ENCODE results near the gene EDEM3.
"Not testable (repeated sequence)": the region's sequence is repeated elsewhere in the genome, so short reads cannot be mapped to it uniquely, and the experiment has no call there.

The EDEM3 gene

DNA sequence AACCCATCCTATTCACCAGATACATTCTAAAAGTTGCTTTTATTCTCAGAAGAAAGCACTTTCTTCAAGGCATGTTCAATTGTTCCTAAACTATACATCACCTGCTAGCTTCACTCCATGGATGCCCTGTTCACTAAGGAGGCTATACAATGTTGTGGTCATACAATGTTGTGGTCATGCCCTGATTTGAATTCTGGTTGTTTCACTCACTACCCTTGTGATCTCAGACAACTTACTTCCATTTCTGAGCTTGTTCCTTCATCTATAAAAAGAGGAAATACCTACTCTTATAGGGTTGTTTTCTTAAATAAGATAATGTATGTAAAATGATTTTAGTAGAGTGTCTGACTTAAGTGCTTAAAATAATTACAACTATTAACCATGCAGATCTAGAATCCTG, 19.7 kb downstream of the EDEM3 start:
- no peak for DNase-seq

DNA sequence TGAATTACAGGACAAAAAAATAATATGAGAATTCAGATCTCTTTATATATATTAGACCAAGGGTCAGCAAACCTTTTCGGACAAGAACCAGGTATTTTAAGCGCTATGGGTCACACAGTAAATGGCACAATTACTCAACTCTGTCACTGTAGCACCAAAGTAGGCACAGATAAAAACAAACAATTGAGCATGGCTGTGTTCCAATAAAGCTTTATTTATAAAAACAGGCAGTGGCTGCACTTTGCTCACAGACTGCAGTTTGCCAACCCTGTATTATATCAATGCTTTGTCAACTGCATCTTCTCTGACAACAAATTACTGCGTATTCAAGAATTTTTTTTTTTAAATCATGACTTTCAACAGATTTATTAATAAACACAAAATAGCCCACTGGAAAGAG, 29.8 kb downstream of the EDEM3 start:
- no peak for DNase-seq

DNA sequence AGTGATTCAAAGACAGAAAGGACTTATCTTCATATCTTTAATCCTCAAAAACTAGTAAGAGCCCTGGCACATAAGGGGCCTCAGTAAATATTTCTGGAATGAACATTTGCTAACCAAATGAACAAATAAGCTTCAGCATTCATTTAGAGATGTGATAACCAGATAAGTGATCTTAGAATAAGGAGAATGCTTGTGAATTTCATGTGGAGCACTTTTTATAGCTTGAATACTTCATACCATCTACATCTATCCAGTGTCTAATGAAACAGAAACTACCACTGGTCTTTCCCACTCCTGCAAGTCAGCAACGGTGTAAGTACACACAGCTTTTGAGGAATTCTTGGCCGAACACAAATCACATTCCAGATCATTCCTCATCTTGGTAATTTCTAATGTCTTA, 38.5 kb downstream of the EDEM3 start:
- no peak for DNase-seq

DNA sequence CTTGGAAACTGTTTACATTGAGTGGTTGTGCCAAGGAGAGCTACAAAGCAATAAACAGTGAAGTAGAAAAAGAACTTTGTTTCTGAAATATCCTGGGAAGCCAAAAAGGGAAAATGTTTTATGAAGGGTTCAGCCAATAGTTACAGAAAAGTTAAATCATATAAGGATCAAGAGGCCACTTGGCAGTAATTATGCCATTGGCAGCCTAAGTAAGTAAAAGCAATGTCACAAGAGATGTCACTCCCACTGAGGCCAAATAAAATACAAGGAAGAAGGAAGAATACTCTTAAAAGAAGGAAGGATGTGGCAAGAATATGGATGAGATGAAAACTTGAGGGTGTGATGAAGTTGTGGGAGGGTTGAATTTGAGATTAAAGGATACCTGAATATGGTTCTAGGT, 45.2 kb downstream of the EDEM3 start:
- no peak for DNase-seq

DNA sequence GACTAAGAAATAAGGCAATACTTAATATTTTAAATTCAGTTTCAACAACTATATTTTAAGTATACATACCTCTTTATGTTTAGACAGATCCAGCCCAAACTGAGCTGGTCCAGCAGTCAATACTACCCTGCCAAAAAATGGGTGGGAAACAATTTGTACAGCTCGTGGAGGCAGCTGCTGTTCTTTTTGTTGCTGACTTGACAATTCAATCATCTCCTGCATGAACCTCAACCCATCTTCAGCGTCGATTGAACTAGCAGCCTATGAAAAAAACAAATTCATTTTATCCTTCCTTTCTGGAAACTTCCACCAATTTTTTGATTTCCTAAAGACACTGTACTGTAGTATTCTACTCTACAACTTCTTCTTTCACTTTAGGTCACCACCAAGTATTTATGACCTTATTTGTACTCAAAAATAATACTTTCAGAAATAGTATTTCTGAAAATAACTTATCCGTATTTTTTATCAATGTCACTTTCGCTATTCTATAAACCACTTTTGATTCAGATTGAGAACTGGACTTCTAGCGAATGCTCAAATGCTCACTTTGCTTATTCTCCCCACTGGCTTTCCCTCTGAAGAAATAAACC, 46.5 kb downstream of the EDEM3 start:
- no peak for DNase-seq

DNA sequence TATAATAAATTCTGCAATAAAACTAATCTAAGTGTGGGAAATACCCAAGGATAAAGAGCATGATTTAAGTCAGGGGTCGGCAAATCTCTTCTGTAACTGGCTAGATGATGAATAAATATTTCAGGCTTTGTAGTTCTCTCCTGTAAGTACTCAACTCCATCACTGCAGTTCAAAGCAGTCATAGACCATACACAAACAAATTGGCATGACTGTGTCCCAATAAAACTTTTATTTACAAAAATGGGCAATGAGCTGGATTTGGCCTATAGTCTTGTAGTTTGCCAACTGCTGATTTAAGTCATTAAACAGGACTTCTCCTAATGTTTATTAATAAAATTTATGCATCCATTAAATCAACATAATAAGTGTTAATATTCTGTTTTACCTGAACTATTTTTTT, 49.4 kb downstream of the EDEM3 start:
- no peak for DNase-seq

DNA sequence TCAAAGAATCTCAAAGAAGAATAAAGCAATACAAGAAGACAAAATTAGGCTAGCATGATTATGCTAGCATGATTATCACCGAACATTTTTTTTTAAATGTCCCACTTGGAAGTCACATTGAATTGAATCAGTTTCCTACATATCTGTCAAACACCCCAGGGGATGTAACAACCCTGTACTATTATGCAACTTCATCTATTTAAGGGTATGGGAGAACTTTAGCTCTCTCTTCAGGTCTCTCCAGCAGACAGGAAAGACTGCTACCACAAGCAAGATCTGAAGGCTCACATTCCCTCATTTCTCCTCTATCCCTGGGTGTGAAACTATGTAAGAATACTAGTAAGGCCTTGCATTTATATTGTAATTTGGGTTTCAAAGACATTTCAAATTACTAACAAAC, 52.8 kb downstream of the EDEM3 start:
- no peak for DNase-seq

- DNase-seq = no peak
Measured at GRCh38 chr1:184698969-184699368, 55.7 kb downstream of the EDEM3 start.

DNA sequence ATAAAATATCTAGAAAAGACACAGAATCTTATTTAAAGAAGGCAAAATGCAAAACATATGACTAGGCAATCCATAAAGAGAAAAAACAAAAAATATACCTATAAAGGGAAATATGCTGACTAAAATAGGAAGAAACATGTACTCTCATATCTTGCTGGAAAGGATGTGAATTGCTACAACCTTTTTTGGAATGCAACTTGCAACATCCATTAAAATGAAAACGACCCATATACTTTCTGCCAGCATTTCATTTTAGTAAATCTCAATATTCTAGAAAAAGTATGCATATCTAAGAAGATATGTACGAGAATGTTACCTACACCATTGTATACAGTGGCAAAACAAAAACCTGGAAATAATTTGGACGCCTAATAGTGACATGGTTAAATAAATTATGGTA, 56.6 kb downstream of the EDEM3 start:
- DNase-seq = no peak

DNA sequence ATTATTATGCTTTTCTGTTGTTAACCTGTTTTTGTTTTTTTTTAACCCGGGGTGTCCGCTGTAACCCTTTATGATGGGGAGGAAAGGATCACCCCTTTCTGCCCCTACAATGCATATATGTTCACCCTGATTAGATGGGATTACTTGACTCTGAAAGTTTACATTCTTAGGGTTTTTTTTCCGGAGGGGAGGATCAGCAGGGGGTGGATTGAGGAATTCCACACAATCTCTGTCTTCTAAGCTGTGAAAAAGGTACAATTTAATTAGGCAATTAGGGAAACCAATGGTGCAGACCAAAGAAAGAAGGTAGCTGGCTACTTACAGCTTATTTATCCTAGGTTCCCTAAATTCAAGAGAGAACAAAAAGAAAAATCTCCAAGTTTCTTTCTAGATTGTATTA, 58.3 kb downstream of the EDEM3 start:
- DNase-seq = no peak

- no peak for DNase-seq
Measured at GRCh38 chr1:184695023-184695422, 59.6 kb downstream of the EDEM3 start.

DNA sequence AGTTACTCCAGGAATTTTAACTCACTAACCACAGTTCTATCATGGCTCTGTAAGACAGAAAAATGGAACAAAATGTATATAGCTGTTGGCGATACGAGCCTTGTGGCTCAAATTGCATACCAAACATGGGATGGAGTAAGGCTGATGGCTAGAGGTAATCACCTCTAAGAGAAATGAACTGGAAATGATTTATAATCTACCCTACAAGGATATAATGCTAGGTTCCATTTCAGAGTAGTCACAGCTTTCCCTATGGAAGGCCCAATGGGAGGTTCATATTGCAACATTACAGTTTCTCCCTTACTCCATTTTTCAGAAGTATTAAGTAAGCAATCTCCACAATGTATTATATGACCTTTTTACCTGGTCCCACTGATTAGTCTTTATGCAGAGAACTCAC, 61.6 kb downstream of the EDEM3 start:
- no peak for DNase-seq

DNA sequence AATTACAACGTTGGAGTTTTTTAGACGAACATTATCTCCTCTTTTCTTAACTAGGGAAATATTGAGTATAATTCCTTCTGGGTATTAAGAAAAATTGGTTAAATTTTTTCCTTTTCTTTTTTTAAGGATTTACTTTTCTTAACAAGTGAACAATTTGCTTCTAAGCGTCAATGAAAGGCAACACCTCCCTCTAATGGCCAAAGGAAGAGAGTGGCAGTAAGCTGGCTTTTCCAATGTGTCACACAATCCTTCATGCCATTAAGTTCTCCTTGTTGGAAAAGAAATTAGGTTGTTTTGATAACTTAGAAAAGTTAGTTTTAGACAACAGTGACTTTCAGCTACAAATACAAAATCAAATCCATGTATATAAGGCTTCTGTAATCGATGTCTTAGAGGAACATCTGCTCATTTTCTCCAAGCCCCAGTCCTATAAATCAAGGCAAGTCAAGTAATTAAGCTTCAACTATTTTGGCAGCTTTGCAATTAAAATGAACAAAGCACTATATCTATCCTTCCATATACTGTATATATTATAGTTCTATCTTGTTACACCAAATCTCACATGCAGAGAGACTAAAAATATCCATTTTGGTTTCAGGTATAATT, 62.8 kb downstream of the EDEM3 start:
- no peak for DNase-seq

DNA sequence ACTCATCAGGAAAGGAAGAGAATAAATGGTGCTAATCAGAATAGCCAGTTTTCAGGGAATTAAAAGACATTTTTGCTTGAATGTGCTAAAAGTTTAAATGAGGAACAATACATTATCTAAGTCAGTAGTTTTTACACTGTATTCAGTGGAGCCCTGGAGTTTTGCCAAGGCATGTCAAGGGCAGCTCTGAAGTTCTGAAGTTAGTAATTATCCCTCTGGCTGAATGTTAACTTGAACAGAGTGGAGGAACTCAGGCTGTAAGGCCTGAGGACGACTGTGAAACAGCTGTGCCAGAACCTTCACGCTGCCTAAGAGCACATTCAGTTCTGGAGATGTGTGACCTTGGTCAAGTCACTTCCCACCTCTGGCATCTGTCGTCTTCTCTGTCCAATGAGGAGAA, 68.1 kb downstream of the EDEM3 start:
- DNase-seq = no peak

GRCh38 chr1:184685116-184685515, 69.5 kb downstream of the EDEM3 start:
- DNase-seq = no peak

- DNase-seq = no peak
Measured at GRCh38 chr1:184684285-184685074, 70.2 kb downstream of the EDEM3 start.

DNA sequence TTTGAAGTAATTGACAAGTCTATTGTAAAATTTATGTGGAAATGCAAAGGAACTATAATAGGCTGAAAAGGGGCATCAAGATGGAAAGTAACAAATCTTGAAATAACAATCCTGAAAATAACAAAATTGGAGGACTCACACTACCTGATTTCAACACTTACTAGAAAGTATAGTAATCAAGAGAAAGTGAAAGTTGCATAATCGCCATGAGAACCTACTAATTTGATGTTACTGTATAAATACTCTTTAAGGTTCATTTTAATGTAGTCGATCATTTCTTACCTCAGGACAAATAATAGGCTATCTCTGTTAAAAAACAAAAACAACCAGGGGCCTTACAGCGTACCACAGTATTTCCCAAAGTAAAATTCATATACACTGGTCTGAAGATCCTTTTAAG, 71.7 kb downstream of the EDEM3 start:
- DNase-seq = no peak

GRCh38 chr1:184680611-184681225, 73.9 kb downstream of the EDEM3 start:
- not testable (repeated sequence) for DNase-seq

GRCh38 chr1:184679472-184679871, 75.2 kb downstream of the EDEM3 start:
- not testable (repeated sequence) for DNase-seq

DNA sequence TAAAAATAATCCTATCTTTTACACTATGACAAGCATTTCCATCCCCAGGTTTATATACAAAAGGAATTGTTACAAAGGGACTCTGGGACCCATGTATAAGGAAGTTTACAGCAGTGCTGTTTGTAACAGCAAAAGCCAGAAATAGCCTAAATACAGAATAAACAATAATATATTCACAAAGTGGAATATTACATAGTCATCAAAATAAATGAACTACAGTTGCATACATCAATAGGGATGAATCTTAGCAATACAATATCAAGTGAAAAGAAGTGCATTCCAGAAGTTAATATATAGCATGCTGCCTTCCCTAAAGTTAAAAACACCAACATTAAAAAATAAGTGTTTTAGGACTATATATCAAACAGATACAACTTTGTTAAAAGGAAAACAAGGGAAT, 77.3 kb downstream of the EDEM3 start:
- no peak for DNase-seq

DNA sequence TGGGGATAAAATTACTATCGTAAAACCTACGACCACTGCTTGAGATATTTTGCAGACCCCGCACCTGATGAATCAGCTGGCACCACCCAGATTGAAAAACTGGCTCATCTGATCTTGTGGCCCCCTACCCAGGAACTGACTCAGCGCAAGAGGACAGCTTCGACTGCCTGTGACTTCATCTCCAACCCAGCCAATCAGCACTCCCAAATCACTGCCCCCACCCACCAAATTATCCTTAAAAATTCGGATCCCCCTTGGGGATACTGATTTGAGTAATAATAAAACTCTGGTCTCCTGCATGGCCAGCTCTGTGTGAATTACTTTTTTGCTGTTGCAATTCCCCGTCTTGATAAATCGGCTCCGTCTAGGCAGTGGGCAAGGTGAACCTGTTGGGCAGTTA, 81.4 kb downstream of the EDEM3 start:
- no peak for DNase-seq

- DNase-seq = no peak
Measured at GRCh38 chr1:184672013-184672726, 82.5 kb downstream of the EDEM3 start.

GRCh38 chr1:184669391-184669790, 85.3 kb downstream of the EDEM3 start:
- no peak for DNase-seq

Data from right forelimb (tissue), 1 donor.